HG03139 (cell line): ENCODE results near the gene CADPS.

Source experiments
- ATAC-seq: cut with Tn5 transposase; IDR thresholded peaks from one replicate; pipeline ENCODE4 v1.9.1; 2021; ENCODE audit not compliant: unreplicated experiment

Gene CADPS

GRCh38 chr3:62562596-62562995 is 312.6 kb downstream of the CADPS start:
- no peak for ATAC-seq

- no peak for ATAC-seq
Measured at GRCh38 chr3:62562017-62562416, 313.2 kb downstream of the CADPS start.

DNA sequence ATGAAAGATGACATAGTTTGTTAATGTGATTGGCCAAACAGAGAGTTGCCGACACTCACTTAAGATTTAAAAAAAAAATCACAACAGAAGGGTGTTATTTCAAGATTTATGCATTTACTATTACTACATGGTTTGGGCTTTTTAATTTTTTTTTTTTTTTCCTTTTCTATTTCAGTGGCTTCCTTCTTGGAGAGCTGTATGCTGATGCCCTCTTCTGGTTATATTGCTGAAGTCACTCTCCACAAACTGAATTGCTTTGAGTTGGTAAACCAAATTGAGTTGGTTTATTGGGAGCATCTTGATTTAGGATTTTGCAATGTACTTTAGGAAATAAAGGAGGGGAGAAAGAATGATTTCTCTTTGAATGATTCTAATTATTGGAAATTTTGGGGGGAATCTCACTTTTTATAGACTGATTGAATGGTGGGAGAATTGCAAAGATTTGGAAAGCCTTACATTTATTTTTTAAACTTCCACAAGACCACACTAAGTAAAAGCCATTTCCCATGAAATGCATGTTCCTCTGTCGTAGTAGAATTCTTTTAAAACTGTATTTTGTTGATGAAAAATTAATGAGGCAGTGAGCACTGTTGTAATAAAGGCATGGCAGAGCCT is 315.3 kb downstream of the CADPS start:
- ATAC-seq, result no peak

- ATAC-seq, result no peak
Measured at GRCh38 chr3:62558549-62559112, 316.6 kb downstream of the CADPS start.

- ATAC-seq, result no peak
Measured at GRCh38 chr3:62557983-62558382, 317.2 kb downstream of the CADPS start.

- ATAC-seq, result no peak
Measured at GRCh38 chr3:62557450-62557849, 317.8 kb downstream of the CADPS start.

- ATAC-seq, result no peak
Measured at GRCh38 chr3:62556121-62556815, 318.9 kb downstream of the CADPS start.

GRCh38 chr3:62554264-62554799 is 320.9 kb downstream of the CADPS start:
- ATAC-seq, result no peak

DNA sequence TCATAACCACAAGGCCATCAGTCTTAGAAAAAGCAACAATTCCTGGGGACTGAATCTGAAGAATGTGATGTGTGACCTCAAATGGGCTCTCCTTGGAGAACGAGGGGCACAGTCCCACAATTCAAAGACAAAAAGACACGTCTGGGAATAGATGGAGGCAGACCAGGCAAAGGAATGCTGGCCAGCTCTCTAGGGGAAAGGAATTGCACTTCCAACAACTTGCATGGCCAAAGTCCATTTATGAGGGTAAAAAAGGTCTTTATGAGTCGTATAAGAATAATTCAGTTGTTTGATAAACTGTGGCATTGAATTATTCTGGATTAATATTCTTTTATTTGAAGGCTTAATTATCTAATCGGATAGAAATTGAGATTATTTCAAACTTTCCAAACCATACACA is 321.4 kb downstream of the CADPS start:
- ATAC-seq, result no peak

DNA sequence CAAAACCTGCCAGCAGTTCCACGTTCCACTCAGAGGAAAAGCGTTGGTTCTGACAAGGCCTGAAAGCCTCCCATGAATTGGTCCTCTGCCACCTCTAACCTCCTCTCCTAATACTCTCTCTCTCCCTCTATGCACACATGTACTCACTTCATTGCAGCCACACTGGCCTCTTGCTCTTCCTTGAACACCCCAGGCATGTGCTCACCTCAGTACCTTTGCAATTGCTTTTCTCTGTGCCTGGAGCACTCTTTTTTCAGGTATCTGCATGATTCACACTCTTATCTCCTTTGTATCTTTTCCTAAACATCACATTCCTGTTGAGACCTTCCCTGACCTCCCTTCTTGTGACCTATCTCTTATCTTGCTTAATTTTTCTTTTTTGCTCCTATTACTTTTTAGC is 323.7 kb downstream of the CADPS start:
- no peak for ATAC-seq

- no peak for ATAC-seq
Measured at GRCh38 chr3:62550439-62550838, 324.8 kb downstream of the CADPS start.

GRCh38 chr3:62548528-62549205 is 326.5 kb downstream of the CADPS start:
- no peak for ATAC-seq

DNA sequence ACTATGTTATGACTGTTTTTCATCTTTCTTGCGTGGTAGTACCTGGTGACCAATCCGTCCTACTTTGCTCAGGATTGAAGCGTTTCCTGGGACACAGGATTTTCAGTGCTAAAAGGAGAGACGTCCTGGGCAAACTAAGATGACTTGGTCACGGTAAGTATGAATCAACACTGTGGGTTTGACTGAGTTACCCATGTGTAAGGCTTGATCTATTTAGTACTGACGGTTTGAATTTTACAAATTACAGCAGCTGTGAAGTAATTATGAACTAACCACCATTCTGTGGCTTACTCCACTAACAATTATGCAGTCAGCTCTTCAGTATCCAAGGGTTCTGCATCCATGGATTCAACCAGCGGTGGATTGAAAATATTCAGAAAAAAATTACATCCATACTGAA is 328.9 kb downstream of the CADPS start:
- no peak for ATAC-seq

DNA sequence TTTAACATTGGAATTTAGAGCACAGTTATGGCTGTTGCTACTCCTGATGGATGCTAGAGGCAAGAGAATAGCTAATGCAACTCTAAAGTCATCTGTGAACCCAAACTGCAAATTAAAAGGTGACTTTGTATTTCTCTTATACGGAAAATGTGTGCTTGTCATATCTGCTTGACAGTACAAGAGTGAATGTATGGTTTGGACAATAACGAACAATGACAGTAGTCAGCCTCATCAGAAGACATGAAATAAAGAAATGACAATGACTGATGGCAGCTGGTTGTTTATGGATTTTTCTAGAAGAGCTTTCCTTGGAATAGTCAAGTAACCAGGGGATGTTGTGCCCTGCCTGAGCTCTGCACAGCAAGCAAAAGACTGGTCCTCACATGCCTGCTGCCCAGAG is 333.0 kb downstream of the CADPS start:
- ATAC-seq, result no peak

DNA sequence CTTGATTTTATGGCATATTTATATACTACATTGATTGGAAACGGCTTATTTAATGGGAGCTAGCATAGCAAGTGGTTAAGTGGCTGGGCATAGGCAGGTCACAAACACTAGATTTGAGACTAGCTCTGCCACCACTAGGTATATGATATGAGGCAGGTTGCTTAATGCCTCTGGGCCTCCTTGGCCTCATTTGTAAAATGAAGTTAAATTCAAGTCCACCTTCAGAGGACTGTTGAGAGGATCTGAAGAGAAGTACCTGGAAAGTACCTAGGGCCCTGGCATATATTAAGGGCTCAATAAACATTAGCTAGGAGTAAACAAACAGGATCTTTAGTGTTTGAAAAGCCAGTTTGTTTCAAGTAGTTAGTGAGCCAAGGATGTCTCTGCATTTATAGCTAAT is 335.5 kb downstream of the CADPS start:
- ATAC-seq, result no peak

DNA sequence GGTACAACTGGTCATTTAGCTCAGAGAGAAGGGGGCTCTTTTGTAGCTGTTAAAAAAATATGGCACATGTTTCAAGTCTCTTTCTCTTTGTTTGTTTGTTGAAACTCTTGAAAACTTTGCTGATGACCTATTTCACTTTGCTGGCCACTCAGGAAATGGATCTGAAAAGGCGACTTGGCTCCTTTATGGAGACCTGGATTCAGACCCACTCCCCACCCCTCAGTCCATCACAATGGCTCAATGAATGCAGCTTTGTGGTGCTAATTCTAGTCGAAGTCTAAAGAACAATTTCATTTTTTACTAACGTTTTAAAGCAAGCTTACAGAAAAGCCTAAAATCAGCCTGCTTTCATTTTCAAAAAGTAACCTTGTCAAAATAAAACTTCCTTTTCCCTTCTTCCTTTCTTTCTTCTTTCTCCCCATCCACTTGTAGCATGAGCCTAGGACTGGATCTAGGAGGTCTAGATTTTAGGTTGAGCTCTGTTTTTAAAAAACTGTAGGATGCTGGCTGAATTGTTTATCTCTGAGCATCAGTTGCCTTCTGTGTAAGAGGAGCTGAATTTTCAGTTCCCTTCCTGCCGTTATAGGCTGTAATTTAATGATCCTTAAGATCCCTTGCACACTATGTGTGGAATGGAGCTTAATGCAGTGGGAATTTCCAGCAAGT is 336.4 kb downstream of the CADPS start:
- no peak for ATAC-seq

- ATAC-seq, result no peak
Measured at GRCh38 chr3:62534326-62534725, 340.9 kb downstream of the CADPS start.

DNA sequence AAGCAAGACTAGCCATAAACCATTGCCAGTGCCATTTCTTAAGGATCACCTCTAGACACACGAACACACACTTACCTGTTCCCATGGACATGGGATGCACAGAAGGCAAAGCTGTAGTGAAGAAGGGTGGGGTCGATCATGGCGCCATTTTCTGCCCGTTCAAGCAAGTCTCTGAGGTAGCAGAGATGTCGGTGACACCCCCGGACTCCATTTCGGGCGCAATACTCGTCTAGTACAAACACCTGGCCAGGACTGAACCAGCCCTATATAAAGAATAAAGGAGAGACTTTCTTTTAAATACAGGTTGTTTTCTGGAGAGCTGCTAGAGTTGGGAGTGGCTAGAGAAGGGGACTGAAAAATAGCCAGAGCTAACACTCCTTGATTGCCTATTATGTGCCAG is 342.4 kb downstream of the CADPS start:
- ATAC-seq, result no peak

GRCh38 chr3:62531981-62532380 is 343.2 kb downstream of the CADPS start:
- no peak for ATAC-seq

- no peak for ATAC-seq
Measured at GRCh38 chr3:62531493-62531892, 343.7 kb downstream of the CADPS start.

DNA sequence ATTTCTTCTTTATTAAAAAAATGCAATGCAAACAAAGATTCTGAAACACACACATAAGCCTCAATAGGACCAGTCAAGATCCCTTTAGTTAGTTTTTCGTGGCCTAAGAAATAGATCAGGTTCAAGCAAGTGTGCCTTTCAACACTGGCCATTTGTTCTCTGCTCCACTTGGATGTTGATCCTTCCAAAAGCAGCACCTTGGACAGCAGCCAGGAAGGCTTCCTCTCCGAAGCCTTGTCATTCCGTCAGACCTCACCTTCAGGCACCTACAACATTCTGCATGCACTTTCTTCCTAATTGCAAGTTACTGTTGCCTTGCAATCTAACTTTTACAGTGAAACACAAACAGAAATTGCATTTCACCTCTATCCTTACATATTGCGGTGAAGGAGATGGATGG is 346.0 kb downstream of the CADPS start:
- ATAC-seq, result no peak
